Measurements from ENCODE around the gene CST7. TPM values are rescaled to one million over a fixed set of nuclear protein-coding genes. Genes with fewer than 3 reads are reported as not detected.

CST7 gene
- not detected in 2 replicates for total RNA-seq

GRCh38 chr20:24948939-24949679 lies at the start of gene CST7:
Gene CST7, plus strand, starts transcription at chr20:24949269. Its CDS starts 237 bp downstream, at chr20:24949506.

GRCh38 chr20:24992487-24993205 lies 43.6 kb downstream of the CST7 start, which contains the start of gene APMAP:
Gene APMAP, minus strand, starts transcription at chr20:24992751. Its CDS starts 63 bp downstream, at chr20:24992688.

Other genes with a start within 250 kb of the CST7 start
- 58.7 and 88.7 TPM in 2 replicates for gene APMAP, start 43.5 kb downstream of the CST7 start, total RNA-seq
- 19.2 and 34.0 TPM in 2 replicates for gene ACSS1, start 108.9 kb downstream of the CST7 start, total RNA-seq
- not detected in 2 replicates for gene VSX1, start 132.9 kb downstream of the CST7 start, total RNA-seq
- 40.7 and 50.8 TPM in 2 replicates for gene ENTPD6, start 246.4 kb downstream of the CST7 start, total RNA-seq